OCI-LY3 (cell line): ENCODE measurements around the gene UNC13B.
"Not testable (repeated sequence)": the region's sequence is repeated elsewhere in the genome, so short reads cannot be mapped to it uniquely, and the experiment has no call there.

Experiments
- H2AFZ ChIP-seq: fragments of 200-600, 300-600 bp; shearing (Covaris generic); 2 replicates; pipeline ENCODE4 v1.6.0; 2014; ENCODE audit warnings: antibody characterized with exemption, low read depth, low read length
- H3K27ac ChIP-seq: fragments of 200-600, 300-600 bp; sonication (generic); 2 replicates; pipeline ENCODE4 v1.5.1; 2014; ENCODE audit warnings: mild to moderate bottlenecking, low read length, moderate library complexity, mixed read lengths
- H3K27me3 ChIP-seq: fragments of 200-600, 300-600 bp; sonication (generic); 2 replicates; pipeline ENCODE4 v1.6.1; 2014; ENCODE audit warnings: low read depth, low read length, mixed read lengths
- H3K36me3 ChIP-seq: fragments of 200-600, 300-600 bp; sonication (generic); replicated peaks from 2 replicates; pipeline ENCODE3; 2014; ENCODE audit warnings: low read depth, low read length, mixed read lengths
- H3K4me1 ChIP-seq: fragments of 300-600, 200-600 bp; sonication (generic); 2 replicates; pipeline ENCODE4 v1.6.1; 2014; ENCODE audit warnings: low read length, mixed read lengths
- H3K4me2 ChIP-seq: fragments of 200-600, 300-600 bp; sonication (generic); 2 replicates; pipeline ENCODE4 v1.6.1; 2014; ENCODE audit warnings: low read length, mixed read lengths
- H3K4me3 ChIP-seq: fragments of 300-600, 200-600 bp; sonication (generic); 2 replicates; pipeline ENCODE4 v1.5.1; 2014; ENCODE audit warnings: antibody characterized with exemption, mild to moderate bottlenecking, low read length, moderate library complexity
- H3K79me2 ChIP-seq: fragments of 300-600, 200-600 bp; shearing (Covaris generic); 2 replicates; pipeline ENCODE4 v1.6.1; 2014; ENCODE audit warnings: mild to moderate bottlenecking, low read length, mixed read lengths
- H3K9ac ChIP-seq: fragments of 300-600, 200-600 bp; shearing (Covaris generic); 2 replicates; pipeline ENCODE4 v1.6.0; 2014; ENCODE audit warnings: mild to moderate bottlenecking, low read length, moderate library complexity
- H3K9me3 ChIP-seq: fragments of 200-600, 300-600 bp; shearing (Covaris generic); 2 replicates; pipeline ENCODE4 v1.6.1; 2014; ENCODE audit warnings: low read length, mixed read lengths; ENCODE audit not compliant: insufficient read depth
- H4K20me1 ChIP-seq: fragments of 200-600, 300-600 bp; sonication (generic); 2 replicates; pipeline ENCODE4 v1.6.1; 2016; ENCODE audit warnings: low read length, mixed read lengths; ENCODE audit not compliant: insufficient read depth
- CTCF ChIP-seq: fragments of 200-600, 300-600 bp; sonication (generic); IDR thresholded peaks from 2 replicates; pipeline ENCODE4 v1.5.1; 2014; ENCODE audit warnings: antibody characterized with exemption, low read length, low read depth
- EZH2phosphoT487 ChIP-seq: fragments of 200-600 bp; shearing (Covaris generic); IDR thresholded peaks from 2 replicates; pipeline ENCODE4 v1.6.1; 2018; ENCODE audit warnings: antibody characterized with exemption, mixed run types, low read depth

The UNC13B gene

DNA sequence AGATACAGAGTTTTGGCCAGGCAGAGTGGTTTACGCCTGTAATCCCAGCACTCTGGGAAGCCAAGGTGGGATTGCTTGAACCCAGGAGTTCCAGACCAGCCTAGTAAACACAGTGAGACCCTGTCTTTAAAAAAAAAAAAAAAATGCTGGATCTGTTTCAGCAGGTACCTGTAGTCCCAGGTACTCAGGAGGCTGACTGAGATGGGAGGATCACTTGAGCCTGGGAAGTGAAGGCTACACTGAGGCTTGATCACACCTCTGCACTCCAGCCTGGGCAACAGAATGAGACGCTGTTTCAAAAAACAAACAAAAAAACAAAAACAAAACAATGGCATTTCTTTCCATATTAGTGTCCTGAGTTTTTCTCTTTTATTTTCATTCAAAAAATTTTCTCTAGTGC is 19.0 kb downstream of the UNC13B start:
- Histone ChIP-seq H2AFZ (no peak overlapping the region), H3K9ac (no peak overlapping the region), H3K79me2 (no peaks in the 10 kb centered on the region), H3K36me3 (no peaks in the 10 kb centered on the region), H4K20me1 (no peaks in the 10 kb centered on the region), H3K4me2 (no peak overlapping the region), H3K4me1 (no peaks in the 10 kb centered on the region), H3K4me3 (no peak overlapping the region), H3K9me3 (0 out of 2 replicates have a peak, but pooled peaks cover 5% of the 10 kb centered on the region), H3K27me3 (no peaks in the 10 kb centered on the region), H3K27ac (no peak overlapping the region)
- TF ChIP-seq EZH2phosphoT487 = no peak
- TF ChIP-seq CTCF = no peak

DNA sequence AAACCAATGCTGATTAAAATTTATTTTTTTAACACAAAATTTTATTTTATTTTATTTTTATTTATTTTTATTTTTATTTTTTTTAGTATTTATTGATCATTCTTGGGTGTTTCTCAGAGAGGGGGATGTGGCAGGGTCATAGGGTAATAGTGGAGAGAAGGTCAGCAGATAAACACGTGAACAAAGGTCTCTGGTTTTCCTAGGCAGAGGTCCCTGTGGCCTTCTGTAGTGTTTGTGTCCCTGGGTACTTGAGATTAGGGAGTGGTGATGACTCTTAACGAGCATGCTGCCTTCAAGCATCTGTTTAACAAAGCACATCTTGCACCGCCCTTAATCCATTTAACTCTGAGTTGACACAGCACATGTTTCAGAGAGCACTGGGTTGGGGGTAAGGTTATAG is 20.6 kb downstream of the UNC13B start:
- not testable (repeated sequence) for H3K9me3 ChIP-seq, H3K4me2 ChIP-seq, H3K36me3 ChIP-seq, H3K4me1 ChIP-seq, H3K27ac ChIP-seq, H3K9ac ChIP-seq, H3K4me3 ChIP-seq, H3K27me3 ChIP-seq, H3K79me2 ChIP-seq, H2AFZ ChIP-seq, H4K20me1 ChIP-seq

- H3K36me3 ChIP-seq, H3K9me3 ChIP-seq, H3K4me1 ChIP-seq: not testable (repeated sequence)
Observed at GRCh38 chr9:35182996-35183754, 21.4 kb downstream of the UNC13B start.

DNA sequence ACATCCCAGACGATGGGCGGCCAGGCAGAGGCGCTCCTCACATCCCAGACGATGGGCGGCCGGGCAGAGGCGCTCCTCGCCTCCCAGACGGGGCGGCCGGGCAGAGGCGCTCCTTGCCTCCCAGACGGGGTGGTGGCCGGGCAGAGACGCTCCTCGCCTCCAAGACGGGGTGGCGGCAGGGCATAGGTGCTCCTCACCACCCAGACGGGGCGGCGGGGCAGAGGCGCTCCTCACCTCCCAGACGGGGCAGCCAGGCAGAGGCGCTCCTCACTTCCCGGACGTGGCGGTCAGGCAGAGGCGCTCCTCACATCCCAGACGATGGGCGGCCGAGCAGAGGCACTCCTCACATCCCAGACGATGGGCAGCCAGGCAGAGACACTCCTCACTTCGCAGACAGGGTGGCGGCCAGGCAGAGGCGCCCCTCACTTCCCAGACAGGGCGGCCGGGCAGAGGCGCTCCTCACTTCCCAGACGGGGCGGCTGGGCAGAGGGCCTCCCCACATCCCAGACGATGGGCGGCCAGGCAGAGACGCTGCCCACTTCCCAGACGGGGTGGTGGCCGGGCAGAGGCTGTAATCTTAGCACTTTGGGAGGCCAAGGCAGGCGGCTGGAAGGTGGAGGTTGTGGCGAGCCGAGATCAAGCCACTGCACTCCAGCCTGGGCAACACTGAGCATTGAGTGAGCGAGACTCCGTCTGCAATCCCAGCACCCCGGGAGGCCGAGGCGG is 22.1 kb downstream of the UNC13B start:
- not testable (repeated sequence) for H3K4me3 ChIP-seq, H2AFZ ChIP-seq, H3K27me3 ChIP-seq, H3K27ac ChIP-seq, H3K9ac ChIP-seq, H4K20me1 ChIP-seq, H3K4me2 ChIP-seq, H3K9me3 ChIP-seq, H3K4me1 ChIP-seq, H3K36me3 ChIP-seq, H3K79me2 ChIP-seq

More at GRCh38 chr9:35182996-35183754, 21.4 kb downstream of the UNC13B start:
- H3K27ac ChIP-seq, H3K79me2 ChIP-seq, H3K4me2 ChIP-seq, H4K20me1 ChIP-seq, H3K4me3 ChIP-seq, H3K9ac ChIP-seq, H3K27me3 ChIP-seq, H2AFZ ChIP-seq: not testable (repeated sequence)

DNA sequence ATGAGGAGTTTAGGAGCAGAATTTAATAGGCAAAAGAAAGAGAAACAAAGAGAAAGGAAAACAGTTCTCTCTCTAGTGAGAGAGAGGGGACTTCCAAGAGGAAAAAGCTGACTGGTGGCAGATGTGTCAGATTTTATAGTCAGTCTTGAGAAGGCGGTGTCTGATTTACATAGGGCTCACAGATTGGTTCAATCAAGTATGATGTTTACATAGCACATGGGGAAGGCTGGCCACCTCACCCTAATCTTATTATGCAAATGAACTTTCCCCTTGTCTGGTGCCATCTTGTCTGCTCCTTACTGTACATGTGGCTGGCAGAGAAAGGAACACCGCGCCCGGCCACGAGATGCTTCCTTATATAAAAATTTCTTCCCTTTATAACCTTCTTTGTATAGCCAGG is 24.7 kb downstream of the UNC13B start:
- no peak overlapping the region for H2AFZ ChIP-seq
- TF ChIP-seq EZH2phosphoT487 = no peak
- TF ChIP-seq CTCF = no peak
- H3K27ac ChIP-seq = no peak overlapping the region

More for the DNA sequence above, 24.7 kb downstream of the UNC13B start:
- peaks cover 5% of the 10 kb centered on the region; the same call in 1 of the 2 replicates for H3K9me3 ChIP-seq
- no peak overlapping the region for H3K4me2 ChIP-seq
- H3K36me3 ChIP-seq = no peaks in the 10 kb centered on the region
- H4K20me1 ChIP-seq = no peaks in the 10 kb centered on the region
- H3K9ac ChIP-seq = no peak overlapping the region
- peaks cover 6% of the 10 kb centered on the region for H3K4me1 ChIP-seq
- no peak overlapping the region for H3K4me3 ChIP-seq
- H3K79me2 ChIP-seq = no peaks in the 10 kb centered on the region
- H3K27me3 ChIP-seq = no peaks in the 10 kb centered on the region
